Fibroblast of skin of left biceps (primary cell): ENCODE data around the gene SFTPB.

Source experiments
- DNase-seq, 2 experiments: peaks; one replicate each; pipeline ENCODE4 v3.0.0-alpha.2; 2013; ENCODE audit warnings: low read depth in 2 of 2

The SFTPB gene

GRCh38 chr2:85613717-85614515, 54.1 kb downstream of the SFTPB start:
- no peak for DNase-seq

DNA sequence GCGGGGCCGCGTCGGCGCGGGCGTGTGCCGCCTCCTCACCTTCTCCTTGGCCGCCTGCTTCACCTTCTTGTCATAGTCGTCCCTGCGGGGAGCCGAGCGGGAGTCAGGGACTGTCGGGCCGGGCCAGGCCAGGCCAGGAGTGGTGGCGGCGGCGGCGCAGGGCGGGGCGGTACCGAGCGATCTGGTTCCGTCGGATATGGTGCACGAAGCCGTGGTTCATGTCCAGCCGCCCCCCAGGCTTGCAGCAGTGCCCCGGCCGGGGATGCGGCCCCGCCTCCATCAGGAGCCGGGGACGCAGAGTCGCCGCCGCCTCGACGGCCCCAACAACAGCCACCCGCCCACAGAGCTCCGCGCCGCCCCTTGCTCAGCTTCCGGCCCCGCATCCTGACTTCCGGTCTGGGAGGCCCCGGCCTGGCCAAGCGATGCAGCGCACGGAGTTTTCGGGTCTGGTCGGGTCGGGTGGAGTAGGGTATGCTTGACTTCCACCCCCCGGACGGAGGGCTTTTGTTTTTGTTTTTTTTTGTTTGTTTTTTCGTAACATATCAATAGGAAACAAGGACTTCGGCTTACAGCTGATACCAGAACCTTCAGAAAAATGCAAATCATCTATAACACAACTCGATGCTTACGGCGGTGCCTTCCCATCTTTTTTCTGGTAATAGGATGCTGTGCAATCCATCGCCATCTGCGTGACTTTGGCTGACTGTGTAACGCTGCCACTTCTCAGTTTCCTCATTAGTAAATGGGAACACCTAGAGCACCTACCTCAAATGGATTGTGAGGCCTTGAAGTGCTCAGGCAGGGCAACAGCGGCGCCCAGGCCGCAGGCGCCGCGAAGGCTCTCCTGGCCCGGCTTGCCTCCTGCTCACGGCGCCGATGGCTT, 56.1 kb downstream of the SFTPB start, which contains the start of gene C2orf68:
Gene C2orf68, minus strand, starts transcription at position 362 of the 883 bp plus-strand sequence. Its CDS starts 82 bp downstream, at position 280.
- peak; percentile 57 to 60 for DNase-seq

DNA sequence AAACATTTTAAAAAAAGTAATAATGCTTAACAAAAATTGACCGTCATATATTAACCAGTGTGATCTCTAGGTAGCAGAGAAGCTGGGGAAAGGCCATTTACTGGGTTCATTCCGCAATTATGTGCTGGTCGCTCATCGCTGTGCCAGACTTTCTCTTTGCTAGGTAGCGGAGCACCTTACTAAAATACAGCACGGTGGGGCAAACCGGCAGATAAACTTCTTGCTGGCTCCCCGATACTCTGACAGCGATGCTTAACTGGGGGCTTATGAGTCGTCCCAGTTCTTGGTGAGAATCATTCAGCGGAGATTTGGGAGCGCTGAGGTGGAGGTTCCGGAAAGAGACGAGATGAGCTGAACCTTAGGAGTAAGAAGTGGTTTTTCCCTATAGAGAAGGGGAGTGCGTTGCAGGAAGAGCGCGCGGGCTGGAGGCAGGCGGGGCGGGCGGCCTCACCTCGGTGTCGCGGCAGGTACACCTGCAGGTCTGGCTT, 56.7 kb downstream of the SFTPB start:
- no peak for DNase-seq
